HepG2 (cell line): ENCODE measurements around the gene HSCB. TPM values are rescaled to one million over a fixed set of nuclear protein-coding genes. Genes with fewer than 3 reads are reported as not detected.

Experiments used
- ARID5B ChIP-seq: IDR thresholded peaks from 2 replicates; pipeline ENCODE4 v1.4.0; 2020; ENCODE audit warnings: mild to moderate bottlenecking, missing genetic modification reagents
- FOXJ3 ChIP-seq: sonication (generic); formaldehyde crosslinking; IDR thresholded peaks from 2 replicates; pipeline ENCODE4 v1.4.0; 2020; ENCODE audit warnings: missing genetic modification reagents, mild to moderate bottlenecking, borderline replicate concordance
- MBD4 ChIP-seq: IDR thresholded peaks from 2 replicates; pipeline ENCODE4 v1.6.1; 2012; ENCODE audit warnings: low read length, inconsistent platforms, borderline replicate concordance
- MTA3 ChIP-seq: sonication (generic); formaldehyde crosslinking; IDR thresholded peaks from 2 replicates; pipeline ENCODE4 v1.4.0; 2020; ENCODE audit warnings: missing genetic modification reagents
- NCOA2 ChIP-seq: sonication (generic); formaldehyde crosslinking; IDR thresholded peaks from 2 replicates; pipeline ENCODE4 v1.8.0; 2022; ENCODE audit warnings: inconsistent platforms
- PAXIP1 ChIP-seq: sonication (generic); formaldehyde crosslinking; conservative IDR thresholded peaks from 2 replicates; pipeline ENCODE4 v1.4.0; 2020; ENCODE audit warnings: mild to moderate bottlenecking, missing genetic modification reagents, moderate library complexity
- SIN3A ChIP-seq: IDR thresholded peaks from 2 replicates; pipeline ENCODE4 v1.6.1; 2011; ENCODE audit warnings: low read depth, mild to moderate bottlenecking, control low read depth, low read length, borderline replicate concordance
- SRSF9 ChIP-seq: fragments of 200-400 bp; formaldehyde crosslinking; IDR thresholded peaks from 2 replicates; pipeline ENCODE4 v1.6.1; 2018; ENCODE audit warnings: borderline replicate concordance, mild to moderate bottlenecking, low read depth, low read length; ENCODE audit not compliant: insufficient read depth, poor library complexity, severe bottlenecking
- ZNF362 ChIP-seq: sonication (generic); formaldehyde crosslinking; IDR thresholded peaks from 2 replicates; pipeline ENCODE4 v1.4.0; 2020; ENCODE audit warnings: missing genetic modification reagents, mild to moderate bottlenecking, borderline replicate concordance
- ZNF501 ChIP-seq: sonication (generic); formaldehyde crosslinking; IDR thresholded peaks from 2 replicates; pipeline ENCODE4 v1.5.1; 2020; ENCODE audit warnings: mild to moderate bottlenecking, moderate library complexity, missing genetic modification reagents
- ZNF780A ChIP-seq: sonication (generic); formaldehyde crosslinking; IDR thresholded peaks from 2 replicates; pipeline ENCODE4 v1.8.0; 2022; ENCODE audit warnings: mild to moderate bottlenecking, missing genetic modification reagents, moderate library complexity
- polyA plus RNA-seq, 8 experiments: library from polyadenylated mRNA; depleted of rRNA in 3 of 8; stranded (reverse) in 7 of 8; unstranded in 1 of 8; fragments of >200 nt; fragmentation: Illumina TruSeq in 4 of 8; extraction: Trizol in 4 of 8; gene quantifications; 2 replicates each; pipeline versions ENCODE4 v1.2.1 to v1.2.3, GENCODE V29; 2011 to 2016; ENCODE audit warnings: low read depth in 4 of 8, missing spikeins in 1 of 8, mixed read lengths in 1 of 8; ENCODE audit not compliant: insufficient read depth in 1 of 8
- total RNA-seq, 5 experiments: library from RNA; depleted of rRNA; stranded (reverse); fragments of >200 nt; fragmentation: Illumina TruSeq; extraction: Trizol; gene quantifications; 2 replicates each; pipeline ENCODE4 v1.2.3, GENCODE V29; 2016; ENCODE audit warnings: low read depth in 1 of 5
- TF ChIP-seq, protein P1 (sequence below), 2 experiments: IDR thresholded peaks; 2 replicates each; pipeline ENCODE4 v1.6.1; 2011 to 2012; ENCODE audit warnings: low read length in 2 of 2, borderline replicate concordance in 1 of 2, low read depth in 1 of 2, mild to moderate bottlenecking in 1 of 2, moderate library complexity in 1 of 2
- TF ChIP-seq, protein P2 (sequence below): sonication (generic); formaldehyde crosslinking; IDR thresholded peaks from 2 replicates; pipeline ENCODE4 v1.4.0; 2020; ENCODE audit warnings: missing genetic modification reagents

HSCB gene
- total and polyA plus RNA-seq, 2 of the 13 experiments (the other 11 are each of a cell fraction or from before 2014, with no cell fraction given) = 15.4 to 20.9 TPM

- TF ChIP-seq PAXIP1 (CRISPR knock-in tag) (peak; percentile 58), ZNF501 (CRISPR knock-in tag) (peak; percentile 44; the same call in 1 of the 2 replicates), MTA3 (no peak), MBD4 (no peak), ZNF362 (CRISPR knock-in tag) (peak; percentile 45; the same call in 1 of the 2 replicates), NCOA2 (0 out of 2 replicates have a peak, but pooled peaks have one; percentile 50), ARID5B (CRISPR knock-in tag) (no peak), SRSF9 (no peak), SIN3A (peak; percentile 65; the same call in 1 of the 2 replicates), FOXJ3 (CRISPR knock-in tag) (no peak), ZNF780A (CRISPR knock-in tag) (no peak)
- TF ChIP-seq, protein P1, sequence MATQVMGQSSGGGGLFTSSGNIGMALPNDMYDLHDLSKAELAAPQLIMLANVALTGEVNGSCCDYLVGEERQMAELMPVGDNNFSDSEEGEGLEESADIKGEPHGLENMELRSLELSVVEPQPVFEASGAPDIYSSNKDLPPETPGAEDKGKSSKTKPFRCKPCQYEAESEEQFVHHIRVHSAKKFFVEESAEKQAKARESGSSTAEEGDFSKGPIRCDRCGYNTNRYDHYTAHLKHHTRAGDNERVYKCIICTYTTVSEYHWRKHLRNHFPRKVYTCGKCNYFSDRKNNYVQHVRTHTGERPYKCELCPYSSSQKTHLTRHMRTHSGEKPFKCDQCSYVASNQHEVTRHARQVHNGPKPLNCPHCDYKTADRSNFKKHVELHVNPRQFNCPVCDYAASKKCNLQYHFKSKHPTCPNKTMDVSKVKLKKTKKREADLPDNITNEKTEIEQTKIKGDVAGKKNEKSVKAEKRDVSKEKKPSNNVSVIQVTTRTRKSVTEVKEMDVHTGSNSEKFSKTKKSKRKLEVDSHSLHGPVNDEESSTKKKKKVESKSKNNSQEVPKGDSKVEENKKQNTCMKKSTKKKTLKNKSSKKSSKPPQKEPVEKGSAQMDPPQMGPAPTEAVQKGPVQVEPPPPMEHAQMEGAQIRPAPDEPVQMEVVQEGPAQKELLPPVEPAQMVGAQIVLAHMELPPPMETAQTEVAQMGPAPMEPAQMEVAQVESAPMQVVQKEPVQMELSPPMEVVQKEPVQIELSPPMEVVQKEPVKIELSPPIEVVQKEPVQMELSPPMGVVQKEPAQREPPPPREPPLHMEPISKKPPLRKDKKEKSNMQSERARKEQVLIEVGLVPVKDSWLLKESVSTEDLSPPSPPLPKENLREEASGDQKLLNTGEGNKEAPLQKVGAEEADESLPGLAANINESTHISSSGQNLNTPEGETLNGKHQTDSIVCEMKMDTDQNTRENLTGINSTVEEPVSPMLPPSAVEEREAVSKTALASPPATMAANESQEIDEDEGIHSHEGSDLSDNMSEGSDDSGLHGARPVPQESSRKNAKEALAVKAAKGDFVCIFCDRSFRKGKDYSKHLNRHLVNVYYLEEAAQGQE (IDR thresholded peaks at IDR 0.05; ENCODE audit: borderline replicate concordance in 1 of 2, low read depth in 1 of 2, low read length in 2 of 2) = no peak; a peak in 1 of 4 replicates
- TF ChIP-seq, protein P2, sequence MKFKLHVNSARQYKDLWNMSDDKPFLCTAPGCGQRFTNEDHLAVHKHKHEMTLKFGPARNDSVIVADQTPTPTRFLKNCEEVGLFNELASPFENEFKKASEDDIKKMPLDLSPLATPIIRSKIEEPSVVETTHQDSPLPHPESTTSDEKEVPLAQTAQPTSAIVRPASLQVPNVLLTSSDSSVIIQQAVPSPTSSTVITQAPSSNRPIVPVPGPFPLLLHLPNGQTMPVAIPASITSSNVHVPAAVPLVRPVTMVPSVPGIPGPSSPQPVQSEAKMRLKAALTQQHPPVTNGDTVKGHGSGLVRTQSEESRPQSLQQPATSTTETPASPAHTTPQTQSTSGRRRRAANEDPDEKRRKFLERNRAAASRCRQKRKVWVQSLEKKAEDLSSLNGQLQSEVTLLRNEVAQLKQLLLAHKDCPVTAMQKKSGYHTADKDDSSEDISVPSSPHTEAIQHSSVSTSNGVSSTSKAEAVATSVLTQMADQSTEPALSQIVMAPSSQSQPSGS (CRISPR knock-in tag) = no peak
Measured at GRCh38 chr22:28800308-28801041, 58.6 kb downstream of the HSCB start, which contains the start of gene XBP1 (continued).
